ENCODE measurements around the gene CCNK.

Gene CCNK

DNA sequence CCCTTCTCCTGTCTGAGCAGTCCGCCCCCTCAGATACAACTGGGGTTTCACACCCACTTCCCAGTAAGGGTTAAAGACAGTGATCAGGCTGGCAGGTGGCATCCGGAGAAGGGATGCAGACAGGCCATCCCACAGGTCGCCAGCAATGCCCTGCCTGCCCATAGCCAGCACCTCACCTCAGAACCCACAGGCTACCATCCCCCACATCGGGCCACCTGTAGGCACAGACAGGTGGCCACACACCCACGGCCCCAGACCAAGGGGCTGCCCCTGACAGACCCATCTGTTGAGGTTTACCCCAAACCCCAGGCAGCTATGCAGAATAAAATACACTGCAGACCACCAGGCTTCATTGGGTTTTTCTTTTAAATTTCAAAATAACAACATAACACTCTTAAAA lies 57.5 kb downstream of the CCNK start:
- no peak for DNase-seq

DNA sequence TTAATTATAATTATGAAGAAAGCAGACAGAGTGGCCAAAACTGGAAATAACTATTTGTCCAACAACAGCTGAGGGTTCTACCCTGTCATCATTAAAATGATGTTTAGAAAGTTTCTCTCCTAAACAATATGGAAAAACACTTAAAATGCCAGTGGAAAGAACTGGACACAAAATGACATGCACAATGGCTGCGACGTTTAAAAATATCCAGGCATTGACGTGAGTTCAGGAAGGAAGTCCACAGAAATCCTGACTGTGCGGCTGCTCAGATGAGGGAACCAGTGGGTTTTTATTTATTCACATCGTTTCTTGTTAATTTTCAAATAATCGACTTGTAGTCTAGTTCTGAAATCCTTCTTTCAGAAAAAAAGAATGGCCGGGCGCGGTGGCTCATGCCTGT lies 58.3 kb downstream of the CCNK start:
- DNase-seq, result no peak

DNA sequence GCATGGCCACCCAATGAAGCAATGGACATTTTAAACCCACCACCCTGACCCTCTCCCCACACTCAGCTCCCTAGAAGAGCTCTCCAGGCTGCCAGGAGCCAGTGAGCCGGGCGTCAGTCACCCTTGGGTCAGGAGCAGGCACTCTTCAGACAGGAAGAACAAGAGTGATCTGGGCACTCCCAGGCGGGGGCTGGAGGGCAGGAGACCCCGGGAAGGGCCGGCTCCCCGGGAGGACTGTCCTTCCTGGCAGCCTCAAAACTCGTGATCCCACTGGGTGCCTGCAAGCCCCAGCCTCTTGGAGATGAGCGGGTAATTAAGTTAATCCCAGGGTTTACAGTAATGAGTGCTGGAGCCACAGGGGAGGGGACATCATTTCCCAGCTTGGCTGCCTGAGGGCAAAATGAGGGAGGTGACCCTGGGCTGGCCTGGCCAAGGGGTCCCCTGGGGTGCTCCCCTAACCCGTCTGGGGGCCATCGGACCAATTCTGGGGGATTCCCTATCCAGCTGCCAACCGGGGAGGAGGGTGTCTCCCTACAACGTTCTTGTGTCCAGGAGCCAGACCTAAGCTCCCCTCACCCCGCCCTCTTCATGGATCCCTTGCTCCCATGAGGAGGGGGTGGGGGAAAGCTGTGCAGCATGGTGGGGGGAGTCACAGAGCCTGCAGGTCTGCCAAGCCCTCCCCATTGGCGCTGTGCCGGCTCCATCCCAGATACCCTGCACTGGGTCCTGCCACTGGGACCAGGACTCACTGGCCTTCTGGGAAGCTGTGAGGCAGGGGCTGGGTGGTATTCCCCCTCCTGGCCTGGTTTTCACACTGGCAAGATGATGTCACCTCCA lies 59.2 kb downstream of the CCNK start:
- DNase-seq, result no peak

DNA sequence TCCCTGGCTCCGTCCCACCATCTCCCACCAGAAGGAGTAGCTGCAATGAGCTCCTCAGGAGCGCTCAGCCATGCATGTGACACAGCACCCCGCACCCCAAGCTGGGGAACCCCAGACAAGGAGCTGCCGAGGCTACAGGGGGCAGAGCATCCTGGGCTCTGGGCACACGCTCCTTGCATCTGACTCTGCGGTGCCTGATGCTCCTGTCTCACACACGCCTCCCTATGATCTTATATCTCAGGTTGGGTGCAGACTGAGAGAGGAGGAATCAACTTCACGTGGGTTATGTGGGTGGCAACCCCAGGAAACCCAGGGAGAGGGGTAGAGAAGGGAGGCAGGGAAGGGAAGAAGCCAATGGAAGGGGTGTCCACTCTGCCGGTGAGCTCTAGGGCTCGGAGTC lies 60.0 kb downstream of the CCNK start:
- no peak for DNase-seq

DNA sequence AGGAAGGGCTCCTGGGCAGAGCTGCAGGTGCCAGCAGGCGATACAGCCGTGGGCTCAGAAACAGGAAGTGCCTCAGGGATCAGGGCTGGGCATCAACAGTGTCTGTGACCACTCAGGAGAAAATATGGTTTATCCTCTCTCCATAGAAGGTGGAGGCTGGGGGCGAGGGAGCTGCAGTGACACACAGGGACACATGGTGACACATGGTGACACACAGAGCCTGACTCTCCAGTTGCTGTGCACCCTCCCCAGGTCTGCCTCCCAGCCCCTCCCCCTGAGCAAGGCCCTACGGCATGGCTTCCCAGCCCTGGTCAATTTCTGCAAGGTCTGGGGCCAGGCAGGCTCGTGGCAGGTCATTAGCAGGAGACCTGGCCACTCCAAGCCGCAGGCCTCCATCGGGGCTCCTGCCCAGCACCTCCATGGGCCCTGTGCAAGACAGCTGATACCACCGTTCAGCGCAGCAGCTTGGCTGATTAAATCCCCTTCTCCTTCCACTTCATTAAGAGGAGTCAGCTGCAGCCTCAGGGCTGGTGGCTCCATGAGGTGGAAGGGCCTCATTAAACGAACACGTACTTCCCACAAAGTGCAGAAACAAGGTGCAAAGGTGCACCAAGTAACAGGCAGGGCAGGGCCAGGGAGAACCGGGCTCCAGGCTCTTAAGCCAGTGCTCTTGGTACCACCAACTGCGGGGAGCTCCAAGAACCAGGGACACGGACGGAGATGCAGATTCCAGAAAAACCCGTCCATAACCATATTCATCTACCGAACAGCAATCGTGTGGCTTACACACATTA lies 60.7 kb downstream of the CCNK start:
- DNase-seq, result no peak

DNA sequence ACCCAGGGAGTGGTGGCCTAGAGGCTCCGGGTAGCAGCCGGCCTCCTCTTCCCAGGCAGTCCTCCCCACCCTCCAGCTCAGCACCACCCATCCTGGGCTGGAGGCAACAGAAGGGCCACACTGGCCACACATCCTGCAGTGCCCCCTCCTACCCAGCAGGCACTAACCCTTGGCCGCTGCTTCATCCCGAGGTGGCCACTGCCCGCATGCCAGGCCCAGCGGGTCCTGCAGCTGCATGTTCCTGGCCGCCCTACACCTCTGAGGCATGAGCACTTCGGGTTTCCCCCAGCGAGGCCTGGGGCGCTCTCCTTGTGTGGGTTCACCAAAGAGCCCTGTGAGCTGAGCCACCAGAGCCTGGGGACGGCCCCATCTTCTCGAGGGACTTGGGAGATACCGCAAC lies 61.4 kb downstream of the CCNK start:
- DNase-seq, result no peak

DNA sequence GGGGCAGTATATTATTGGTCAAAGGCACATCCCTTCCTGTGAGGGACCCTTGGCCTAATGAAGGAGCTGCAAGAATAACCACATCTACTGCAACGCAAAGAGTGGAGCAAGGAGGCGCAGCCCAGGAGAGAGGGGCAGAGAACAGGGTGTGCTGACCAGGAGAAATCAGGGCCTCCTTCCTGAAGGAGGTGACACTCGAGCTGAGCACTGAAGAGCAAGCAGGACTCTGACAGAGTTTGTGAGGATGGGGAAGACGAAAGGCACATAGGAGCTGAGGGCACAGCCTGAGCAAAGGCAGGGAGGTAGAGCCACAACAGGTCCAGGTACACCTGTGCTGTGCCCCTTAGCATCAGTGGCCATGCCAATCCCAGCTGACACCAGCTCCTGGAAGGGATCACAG lies 62.2 kb downstream of the CCNK start:
- DNase-seq, result no peak

DNA sequence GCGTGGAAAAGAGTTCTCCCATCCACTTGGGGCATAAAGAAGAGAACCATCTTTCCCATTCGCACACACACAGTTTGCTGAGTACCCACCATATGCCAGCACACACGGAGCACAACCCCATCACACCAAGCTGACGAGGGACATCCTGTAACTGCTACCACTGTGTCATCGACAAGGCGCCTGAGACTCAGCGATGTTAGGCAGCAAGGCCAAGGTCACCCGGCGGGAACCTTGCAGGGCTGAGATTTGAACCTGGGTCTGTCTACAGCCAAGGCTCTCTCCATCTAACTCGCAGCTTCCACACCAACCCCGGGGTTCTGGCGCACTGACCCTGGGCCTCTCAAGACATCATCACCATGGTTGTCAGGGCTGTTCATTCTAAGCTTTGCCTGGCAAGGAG lies 62.8 kb downstream of the CCNK start:
- no peak for DNase-seq

DNA sequence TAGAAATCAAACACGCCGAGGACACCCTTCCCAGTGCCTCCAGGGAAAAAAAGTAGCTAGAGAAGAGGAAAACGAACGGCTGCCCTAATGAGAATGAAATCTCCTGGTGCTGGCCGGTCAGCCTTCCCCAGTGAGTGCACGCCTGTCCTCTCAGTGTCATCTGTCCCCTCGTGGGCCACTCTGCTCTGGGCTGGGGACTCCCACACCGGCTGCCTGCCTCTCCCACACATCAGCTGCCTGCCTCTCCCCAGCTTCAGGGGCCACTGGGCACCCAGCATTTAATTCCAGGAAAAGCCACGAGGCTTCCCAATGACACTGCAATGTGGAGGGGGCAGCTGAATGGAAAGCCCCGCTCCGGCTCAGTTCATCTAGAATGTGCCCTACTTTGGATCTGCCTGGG lies 63.8 kb downstream of the CCNK start:
- DNase-seq, result no peak

DNA sequence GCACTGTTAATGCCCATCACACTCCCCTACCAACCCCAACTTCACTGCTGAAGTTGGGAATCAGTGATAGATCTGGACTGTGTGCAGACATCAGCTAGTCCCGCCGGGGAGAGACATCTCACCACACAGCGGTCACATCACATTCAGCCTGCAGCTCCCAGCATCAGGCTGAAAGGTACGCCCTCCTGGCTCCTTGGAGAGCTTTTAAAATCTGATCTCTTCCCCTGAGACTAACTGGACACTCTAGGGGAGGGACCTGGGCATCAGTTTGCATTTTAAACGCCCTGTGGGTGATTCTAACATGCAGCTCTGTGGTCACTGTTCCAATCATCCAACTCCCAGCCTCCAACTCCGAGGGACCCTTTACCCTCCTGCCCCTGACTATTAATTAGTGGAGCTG lies 64.4 kb downstream of the CCNK start:
- DNase-seq, result no peak

DNA sequence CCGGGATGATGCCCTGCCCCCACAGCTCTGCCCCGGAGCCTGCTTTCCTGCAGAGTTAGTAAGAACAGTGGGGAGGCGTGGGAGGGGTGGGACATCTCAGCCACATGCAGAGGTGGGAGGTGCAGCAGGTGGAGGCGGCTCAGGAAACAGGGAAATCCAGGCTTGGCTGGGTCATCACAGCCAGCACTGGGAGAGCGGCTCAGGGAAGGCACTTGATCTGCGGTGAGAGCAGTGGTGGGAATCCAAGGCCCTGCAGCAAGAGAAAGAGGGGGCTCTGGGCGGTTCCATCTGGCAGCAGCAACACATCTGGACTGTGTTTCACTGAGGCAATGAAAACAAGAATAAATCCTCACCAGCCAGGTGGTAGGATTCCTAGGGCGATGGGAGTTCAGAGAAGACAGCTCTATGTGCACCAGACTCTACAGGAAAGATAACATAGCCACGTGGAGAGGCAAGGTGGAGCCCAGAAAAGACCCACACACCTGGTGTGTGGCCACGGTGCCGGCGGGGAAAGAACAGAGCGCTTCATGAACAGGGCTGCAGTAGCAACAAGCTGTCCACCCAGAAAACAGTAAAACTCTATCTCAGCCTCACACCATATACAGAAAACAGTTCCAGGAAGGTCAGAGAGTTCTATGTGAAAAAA lies 65.1 kb downstream of the CCNK start:
- no peak for DNase-seq

DNA sequence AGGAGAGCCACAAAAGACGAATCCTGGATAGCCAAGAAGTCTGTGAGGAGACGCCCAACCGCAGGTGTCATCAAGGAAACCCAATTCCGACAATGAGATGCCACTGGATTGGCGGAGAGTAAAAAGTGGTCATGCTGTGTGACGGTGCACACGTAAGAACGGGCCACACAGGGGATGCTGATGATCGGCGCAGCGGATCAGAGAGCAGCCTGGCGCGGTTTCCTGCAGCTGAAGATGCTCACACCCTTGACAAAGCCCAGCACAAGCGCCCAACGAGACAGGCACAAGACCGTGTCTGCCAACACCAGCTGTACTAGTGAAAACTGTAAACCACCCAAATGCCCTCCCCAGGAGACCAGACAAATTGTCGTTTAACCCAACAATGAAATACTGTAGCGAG lies 67.0 kb downstream of the CCNK start:
- no peak for DNase-seq

DNA sequence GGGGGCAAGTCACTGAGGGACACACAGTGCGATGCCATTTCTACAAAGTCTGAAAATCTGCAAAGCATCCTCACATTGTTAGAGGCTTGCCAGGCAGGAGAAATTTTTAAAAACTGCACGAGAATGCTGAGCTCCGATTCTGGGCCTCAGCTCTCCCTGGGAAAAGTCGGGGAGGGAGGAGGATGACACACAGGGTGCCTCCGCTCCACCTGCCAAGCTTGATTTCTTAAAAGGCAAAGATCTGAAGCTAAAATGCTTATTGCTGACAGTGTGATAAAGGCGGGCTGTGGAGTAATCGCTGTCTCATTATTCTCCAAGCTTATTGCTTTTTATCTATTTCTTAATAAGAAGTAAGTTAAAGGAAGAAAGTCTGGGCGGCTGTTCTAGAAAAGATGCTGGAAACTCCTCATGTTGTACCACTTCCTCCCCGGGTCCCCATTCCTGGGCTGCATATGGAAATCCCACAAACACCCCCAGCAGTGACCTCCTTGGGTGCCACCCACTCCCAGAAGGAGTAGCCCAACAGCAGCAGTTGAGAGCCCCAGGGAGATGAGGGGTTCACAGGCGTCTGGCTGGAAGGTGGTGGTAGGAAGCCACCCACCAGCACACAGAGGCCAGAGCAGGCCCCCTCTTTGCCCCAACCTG lies 67.8 kb downstream of the CCNK start:
- no peak for DNase-seq

DNA sequence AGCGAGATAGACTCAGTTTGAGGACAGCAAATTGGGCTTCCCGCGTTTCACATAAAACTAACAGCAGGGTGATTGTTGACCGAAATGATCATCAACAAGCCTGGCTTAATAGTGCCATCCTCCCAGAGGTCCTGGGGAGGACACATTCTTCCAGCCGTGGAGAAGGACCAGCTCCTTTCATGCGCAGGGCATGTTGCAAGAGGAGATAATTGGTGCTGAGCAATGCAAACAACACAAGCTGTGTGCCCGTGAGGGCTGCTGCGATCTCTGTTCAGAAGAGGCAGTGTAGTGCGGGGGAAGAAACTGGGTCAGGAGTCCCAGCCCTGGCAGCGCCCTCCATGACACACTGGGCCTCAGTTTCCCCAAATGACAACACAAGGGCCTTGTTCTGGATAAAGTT lies 68.5 kb downstream of the CCNK start:
- DNase-seq, result no peak

DNA sequence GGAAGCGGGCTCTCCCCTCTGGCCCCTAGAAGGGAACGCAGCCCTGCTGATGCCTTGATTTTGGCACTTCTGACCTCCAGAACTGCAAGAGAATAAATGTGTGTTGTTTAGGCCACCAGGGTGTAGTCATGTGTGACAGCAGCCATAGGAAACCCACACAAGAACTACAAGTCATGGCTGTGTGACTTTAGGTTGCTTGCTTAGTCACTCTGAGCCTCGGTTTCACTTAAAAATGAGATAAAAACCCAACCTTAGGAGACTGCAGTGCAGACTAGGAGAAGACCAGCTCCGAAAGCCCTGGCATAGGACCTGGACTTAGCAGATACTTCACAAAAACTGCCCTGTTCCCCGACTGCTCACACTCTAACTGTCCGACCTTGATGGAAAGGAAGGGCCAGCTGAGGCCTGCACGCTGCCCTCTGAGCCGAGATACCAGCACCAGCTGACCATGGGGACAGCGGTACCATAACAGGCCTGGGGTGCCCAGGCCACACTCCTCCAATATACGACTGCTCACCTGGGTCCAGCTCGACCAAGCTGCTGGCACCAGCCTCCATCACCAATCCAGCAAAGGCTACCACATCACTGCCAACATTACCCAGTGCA lies 69.3 kb downstream of the CCNK start:
- DNase-seq, result no peak

DNA sequence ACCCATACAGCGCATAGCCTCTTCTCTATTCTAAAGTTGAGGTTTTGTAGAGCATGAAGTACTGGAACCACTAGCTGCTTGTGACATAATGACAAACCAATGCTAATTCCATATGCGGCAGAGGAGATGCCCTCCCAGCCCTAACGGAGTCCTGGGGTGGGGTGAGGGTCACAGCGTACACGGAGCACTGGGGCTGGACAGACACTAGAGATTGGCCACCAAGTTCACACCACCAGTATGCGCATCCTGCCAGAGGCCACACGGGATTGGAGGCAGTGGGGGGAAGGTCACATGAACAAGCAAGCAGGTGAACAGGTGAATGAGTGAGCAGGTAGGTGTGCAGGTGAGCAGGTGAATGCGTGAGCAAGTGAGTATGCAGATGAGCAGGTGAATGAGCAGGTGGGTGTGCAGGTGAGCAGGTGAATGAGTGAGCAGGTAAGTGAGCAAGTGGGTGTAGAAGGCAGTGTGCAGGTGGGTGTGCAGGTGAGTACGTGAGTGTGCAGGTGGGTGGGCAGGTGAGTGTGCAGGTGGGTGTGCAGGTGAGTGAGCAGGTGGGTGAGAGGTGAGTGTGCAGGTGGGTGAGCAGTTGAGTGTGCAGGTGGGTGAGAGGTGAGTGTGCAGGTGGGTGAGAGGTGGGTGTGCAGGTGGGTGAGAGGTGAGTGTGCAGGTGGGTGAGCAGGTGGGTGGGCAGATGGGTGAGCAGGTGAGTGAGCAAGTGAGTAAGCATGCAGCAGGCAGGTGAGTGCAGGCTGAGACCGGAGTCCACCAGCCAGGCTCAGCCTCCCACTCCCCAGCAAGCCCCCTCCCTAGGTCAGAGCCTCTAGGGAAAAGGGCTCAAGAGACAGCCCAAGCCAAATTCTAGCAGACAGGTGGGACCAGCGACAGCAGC lies 70.1 kb downstream of the CCNK start:
- DNase-seq, result no peak

DNA sequence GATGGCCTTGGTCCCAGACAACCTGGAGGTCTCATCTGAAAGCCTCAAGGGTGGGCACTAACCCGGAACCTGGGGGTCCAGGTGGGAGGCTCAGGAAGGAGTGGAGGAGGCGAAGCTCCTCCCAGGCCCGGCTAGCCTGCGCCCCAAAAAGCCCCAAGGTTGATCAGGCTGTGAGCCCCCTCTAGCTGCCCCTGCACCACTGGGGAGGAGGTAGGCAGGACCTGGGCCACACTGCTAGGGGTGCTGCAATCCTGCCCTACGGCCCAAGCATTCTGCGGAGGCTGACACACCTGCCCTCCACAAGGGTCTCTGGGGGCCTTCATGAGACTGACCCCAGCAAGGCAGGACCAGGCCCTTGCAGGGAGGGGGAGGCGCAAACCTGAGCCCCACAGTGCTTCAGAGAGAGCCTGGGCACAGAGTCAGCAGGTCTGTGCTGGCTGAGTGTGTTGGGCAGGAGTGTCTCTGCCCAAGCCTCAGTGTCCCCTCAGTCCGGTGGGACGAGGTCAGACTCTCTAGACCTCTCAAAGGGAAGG lies 70.9 kb downstream of the CCNK start:
- DNase-seq, result no peak

DNA sequence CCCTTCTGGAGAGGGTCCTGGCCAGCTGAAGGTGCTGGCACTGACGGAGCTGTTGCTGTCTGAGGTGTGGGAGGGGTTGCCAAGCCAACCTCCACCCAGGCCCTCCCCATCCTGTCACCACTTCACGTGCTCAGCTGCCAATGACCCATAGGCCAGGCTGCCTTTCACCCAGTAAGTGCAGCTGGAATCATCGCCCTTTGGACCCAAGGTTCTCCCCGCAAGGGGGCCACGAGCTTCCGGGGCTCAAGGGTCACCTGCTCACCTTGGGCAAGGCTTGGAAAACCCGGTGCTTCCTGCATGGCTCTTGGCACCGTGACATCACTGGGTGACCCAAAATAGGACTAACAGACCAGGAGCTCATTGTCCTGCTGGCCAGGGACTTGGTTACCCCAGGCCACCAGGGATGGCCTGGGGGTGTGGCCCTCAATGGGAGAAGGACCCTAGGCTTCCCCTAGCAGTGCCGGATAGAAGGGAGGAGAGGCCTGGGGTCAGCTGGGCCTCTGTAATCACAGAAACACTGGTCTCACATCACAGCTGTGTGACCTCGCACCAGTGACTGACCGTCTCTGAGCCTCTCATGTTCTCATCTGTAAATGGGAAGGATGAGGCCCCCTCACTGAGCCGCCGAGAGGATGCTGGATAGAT lies 71.5 kb downstream of the CCNK start:
- no peak for DNase-seq

DNA sequence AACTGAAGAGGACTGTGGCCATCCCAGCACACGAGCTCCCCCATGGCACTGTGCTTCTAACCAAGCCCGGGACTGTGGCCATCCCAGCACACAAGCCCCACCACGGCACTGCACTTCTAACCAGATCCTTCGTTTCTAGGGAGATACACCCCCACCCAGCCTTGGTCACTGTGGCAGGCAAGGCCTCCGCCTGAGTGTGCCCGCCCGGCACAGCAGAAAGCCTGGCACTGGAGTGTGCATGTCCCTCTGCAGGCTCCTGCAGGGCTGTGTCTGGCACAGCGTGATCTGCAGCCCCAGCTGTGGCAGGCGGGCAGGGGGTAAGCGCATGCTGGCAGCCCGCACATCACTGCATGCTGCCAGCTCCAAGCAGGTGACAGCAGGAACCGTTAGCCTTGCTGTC lies 73.0 kb downstream of the CCNK start:
- DNase-seq, result no peak

DNA sequence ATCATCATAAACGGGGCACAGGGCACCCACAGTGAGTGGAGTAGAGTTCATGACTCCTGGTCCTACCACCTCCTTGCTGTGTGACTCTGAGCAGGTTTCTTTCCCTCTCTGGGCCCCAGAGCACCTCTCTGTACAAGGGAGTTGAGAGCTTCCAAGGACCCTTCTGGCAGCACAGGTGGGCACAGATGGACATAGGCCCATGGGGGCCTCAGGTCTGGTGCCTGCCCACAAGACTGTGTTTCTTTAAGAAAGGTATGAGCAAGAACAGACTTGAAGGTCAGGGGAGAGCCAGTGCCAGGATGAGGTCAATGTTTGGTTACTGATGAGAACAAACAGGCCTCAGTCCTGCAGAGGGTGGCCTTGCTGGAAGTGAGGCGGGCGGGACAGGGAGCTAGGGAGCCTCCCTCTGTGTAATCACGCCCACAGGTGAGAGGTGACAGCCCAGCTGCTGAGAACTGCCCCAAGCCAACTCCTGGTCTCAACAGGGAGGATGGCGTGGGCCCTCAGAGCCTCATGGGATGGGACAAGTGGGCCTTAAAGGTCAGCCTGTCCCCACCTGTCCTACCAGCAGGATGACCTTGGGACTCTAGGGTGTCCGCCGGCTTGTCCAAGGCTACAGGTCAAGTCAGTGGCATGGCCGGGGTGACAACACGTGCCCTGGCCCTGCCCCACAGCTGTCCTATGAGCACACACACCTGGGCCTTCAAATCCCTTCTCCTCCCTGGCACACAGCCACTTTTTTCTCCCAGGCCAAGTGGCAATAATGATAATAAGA lies 73.7 kb downstream of the CCNK start:
- DNase-seq, result no peak
